GM20431 (cell line): ENCODE results near the gene ATF7.
"Not testable (repeated sequence)": the region's sequence is repeated elsewhere in the genome, so short reads cannot be mapped to it uniquely, and the experiment has no call there.

ENCODE experiments used
- in situ Hi-C: fragments of 300-500 bp; cut with MseI, MboI; formaldehyde crosslinking; loops from one replicate; pipeline ENCODE4 v1.15.0; 2020; ENCODE audit warnings: low sequenced_read_pairs; ENCODE audit not compliant: unreplicated experiment

The ATF7 gene

DNA sequence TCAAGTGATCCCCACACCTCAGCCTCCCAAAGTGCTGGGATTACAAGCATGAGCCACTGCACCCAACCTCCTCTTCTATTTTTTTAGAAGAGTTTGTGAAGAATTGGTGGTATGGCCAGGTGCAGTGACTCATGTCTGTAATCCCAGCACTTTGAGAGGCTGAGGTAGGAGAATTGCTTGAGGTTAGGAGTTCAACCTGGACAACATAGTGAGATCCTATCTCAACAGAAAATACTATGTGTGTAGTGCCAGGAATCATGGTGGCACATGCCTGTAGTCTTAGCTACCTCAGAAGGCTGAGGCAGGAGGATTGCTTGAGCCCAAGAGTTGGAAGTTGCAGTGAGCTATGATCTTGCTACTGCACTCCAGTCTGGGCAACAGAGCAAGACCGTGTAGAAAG is 5.5 kb upstream of the ATF7 start:
- in situ Hi-C loops, result no loop called here

DNA sequence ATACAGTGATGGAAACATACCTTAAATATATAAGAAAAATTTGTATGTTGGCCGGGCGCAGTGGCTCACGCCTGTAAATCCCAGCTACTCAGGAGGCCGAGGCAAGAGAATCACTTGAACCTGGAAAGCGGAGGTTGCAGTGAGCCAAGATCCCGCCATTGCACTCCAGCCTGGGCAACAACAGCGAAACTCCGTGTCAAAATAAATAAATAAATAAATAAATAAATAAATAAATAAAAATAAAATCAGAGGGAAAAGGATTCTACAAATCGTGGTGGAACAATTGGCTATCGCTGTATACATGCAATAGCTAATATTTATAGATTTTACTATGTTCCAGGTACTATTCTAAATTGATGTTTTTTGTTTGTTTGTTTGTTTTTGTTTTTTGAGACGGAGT is 1.7 kb upstream of the ATF7 start:
- in situ Hi-C loops, result no loop called here

DNA sequence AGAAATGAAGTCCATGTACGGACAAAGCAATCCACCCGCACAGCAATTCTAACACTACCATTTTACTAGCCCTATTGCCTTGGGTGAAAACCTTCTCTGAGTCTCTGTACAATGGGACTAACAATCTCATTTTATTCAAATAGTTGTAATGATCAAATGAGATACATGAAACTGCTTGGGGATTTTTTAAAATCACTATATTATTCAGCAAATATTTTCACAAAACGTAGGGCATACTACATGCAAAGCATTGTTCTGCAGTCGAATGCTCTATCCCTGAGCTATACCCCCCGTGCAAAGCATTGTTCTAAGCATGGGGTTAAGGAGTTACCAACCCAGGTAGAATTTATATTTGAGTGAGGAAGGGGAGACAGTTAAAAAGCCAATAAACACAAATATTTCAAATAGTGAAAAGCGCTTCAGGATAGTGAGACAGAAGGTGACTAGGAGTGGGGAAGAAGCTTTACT is 554 bp upstream of the ATF7 start:
- in situ Hi-C loops, result no loop called here

DNA sequence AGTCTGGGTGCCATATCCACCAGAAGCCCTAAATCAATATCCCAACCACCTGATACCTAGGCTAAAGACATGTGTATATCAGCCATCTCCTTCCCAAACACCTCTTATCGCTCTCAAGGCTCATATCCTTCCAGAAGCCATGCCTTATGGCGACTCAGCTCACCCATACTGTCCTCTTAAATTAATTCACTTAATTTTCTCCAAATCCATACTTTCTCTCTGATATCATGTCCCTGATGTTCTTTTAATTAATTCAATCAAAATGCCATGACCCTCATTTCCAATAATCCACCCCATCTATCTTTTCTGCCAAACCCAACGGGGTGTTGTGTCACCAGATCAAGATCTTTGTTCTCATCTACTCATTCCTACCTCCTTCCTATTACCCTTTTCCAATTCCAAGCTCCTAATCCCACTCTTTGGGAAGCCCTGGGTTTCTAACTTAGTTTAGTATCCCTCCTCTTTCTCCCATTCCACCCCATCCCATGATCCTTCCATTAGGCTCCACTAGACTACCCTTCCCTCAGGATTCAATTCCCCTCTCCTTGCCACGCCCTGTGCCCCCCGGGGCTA is 723 bp downstream of the ATF7 start:
- in situ Hi-C loops, result no loop called here

DNA sequence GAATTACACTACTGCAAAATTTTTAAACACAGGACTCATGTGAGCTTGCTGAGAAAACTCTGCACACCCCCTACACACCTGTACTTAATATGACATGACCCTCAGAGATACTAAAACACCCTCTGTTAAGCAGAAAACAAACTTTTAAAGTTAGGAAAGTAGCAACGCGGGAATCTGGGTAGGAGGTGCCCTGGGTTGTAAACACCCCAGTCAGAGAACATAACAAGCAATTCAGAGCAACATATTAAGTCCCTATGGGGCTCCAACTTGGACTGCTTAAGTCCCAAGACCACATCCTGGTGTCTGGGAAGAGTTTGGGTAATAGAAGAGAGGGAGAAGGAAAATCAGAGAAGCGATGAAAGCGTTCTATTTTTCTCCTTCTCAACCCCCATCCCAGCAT is 1.2 kb downstream of the ATF7 start:
- in situ Hi-C loops, result no loop called here

DNA sequence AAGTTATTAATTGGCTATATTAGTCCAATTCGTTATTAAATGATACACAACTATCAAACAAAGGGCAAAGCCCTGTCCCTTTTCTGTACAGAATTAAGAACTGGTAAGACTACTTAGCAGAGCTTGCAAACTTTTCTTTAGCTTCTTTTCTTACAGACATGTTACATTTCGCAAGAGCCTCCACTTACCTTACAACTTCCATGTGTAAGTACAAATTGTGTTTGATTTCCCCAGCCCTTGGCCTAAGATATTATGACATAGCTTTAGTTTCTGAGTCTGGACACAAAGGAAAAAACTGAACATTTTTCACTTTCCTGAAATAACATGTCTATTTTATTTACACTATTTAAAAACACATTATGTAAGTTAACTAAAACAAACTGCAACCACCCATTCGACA is 1.7 kb downstream of the ATF7 start:
- in situ Hi-C loops, result no loop called here

DNA sequence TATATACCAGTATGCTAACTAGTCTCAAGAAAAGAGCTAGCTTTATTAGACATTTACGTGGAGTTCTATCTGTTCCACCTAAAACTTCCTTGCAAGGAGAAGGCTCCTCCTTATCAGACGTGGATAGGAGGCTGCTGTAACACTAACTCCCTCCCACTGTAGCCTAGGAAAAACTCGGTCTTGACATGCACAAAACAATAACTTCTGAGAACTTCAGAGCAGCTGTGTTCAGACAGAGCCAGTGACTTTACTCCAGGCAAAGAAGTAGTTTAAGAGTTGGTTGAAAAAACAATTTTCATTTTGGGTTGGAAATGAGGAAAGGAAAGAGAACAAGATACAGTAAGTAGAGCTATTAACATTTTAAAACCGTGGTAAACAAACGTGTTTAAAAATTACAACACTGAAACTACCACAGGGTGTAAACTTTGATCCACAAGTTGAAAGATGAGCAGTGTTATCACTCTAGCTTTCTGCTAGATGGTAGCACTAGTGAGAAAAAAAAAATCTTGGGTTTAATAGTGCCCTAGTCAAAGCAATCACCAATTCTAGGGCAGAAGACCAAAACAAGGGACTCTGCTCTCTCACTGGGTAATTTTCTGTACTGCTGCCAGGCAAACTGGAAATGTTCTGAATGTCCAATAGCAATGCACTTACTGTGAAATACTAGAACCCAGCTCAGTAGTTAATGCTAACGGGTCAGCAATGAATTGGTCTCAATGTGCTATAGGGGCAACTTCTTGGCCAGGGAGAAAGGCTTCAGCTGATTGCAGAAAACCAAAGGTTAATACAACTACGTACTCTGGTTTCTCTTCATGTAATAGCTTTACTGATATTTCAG is 2.4 kb downstream of the ATF7 start:
- in situ Hi-C loops, result no loop called here

DNA sequence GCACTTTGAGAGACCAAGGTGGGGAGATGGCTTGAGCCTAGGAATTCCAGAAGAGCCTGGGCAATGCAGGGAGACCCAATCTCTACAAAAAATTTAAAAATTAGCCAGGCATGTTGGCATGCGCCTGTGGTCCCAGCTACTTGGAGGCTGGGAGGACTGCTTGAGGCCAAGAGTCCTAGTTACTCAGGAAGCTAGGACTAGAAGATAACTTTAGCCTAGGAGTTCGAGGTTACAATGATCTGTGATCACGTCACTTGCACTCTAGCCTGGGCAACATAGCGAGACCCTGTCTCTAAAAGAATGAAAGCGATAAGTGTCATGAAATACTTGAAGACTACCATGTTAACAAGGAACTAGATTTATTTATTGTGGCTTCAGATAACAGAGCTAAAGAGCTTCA is 3.5 kb downstream of the ATF7 start:
- in situ Hi-C loops, result no loop called here

DNA sequence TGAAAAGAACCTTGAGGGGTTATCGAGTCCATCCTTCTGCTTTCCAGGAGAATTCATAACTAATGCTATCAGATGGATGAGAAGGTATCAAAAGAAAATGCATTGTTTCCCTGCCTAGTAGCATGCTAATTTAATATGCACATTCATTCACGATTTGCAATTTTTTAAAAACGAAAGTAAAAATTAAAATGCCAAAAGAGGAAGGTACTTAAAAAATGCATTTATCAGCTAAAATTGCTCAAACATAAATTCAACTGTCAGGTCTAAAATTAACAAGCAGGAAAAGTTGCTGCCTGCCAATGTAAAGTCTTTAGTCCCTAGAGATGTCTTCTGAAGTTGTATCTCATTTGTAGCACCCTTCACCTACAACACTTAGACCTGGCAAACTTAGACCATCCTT is 7.9 kb downstream of the ATF7 start:
- in situ Hi-C loops, result no loop called here

DNA sequence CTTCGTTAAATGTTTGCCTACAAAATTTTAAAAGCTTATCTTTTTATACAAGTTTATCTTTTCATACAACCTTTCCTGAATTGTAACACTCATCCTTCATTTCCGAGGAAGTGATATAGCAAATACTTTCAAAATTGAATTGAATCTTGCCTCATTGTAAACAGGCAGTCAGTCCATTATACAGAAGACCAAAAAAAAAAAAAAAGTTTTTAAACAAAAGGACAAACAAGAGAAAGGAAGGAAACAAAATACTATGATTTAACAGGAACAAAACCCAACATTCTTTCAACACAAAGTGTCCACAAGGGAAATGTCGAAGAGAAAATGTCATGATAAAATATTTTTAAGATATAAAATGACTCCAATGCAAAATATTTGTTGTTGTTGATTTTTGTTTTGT is 8.5 kb downstream of the ATF7 start:
- in situ Hi-C loops, result no loop called here

DNA sequence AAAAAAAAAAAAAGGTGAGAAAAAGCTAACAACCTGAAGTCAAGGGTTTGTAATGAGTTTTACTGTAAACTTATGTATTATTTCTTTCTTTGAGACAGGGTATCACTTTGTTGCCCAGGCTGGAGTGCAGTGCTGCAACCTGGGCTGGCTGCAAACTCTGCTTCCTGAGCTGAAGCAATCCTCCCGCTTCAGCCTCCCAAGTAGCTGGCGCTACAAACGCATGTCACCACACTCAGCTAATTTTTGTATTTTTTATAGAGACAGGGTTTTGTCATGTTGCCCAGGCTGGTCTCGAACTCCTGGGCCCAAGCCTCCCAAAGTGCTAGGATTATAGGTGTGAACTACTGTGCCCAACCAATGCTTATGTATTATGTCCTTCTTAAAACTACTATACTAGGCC is 9.2 kb downstream of the ATF7 start:
- in situ Hi-C loops, result no loop called here

DNA sequence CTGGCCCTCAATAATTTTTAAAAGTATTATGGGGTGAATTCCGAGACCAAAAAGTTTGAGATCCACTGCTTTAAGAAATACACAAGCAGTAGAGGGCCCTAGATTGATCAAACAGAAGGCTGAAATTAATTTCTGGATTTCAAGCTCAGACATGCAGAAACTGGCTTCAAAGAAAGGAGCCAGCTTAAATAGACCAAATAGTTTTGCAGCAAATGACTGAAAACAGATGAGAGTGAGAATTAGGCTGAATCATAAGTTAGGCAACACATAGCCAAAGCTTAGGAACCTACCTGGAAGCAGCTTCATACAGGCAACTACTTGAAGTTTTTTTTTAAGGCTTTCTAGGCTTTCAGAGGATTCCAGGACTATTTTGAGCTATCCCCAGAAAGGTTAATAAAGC is 12.4 kb downstream of the ATF7 start:
- in situ Hi-C loops, result no loop called here

DNA sequence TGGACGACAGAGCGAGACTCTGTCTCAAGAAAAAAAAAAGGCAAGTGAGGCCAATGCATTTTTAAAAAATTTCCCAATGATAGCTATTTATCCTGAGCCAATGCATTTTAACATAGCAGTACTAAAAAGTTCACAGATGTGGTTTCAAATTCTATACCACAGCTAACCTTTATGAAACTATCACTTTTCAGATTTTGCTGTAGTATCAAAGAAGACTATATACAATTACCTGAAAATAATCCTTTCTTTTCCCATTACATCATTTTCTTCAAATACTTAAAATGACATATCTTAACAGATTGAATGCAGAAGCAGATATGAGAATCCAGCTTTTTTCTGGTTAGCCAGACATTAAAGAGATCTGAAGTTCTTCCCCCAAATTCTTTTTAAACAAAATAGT is 13.2 kb downstream of the ATF7 start:
- in situ Hi-C loops, result no loop called here

DNA sequence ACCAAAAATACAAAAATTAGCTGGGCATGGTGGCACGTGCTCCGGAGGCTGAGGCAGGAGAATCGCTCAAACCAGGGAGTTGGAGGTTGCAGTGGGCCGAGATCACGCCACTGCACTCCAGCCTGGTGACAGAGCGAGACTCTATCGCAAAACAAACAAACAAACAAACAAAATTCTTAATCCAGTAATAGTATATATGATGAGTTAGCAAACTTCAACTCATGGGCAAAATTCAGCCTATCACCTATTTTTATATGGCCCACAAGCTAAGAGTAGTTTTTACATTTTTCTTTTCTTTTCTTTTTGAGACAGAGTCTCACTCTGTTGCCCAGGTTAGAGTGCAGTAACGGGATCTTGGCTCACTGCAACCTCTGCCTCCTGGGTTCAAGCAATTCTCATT is 14.9 kb downstream of the ATF7 start:
- in situ Hi-C loops, result no loop called here

DNA sequence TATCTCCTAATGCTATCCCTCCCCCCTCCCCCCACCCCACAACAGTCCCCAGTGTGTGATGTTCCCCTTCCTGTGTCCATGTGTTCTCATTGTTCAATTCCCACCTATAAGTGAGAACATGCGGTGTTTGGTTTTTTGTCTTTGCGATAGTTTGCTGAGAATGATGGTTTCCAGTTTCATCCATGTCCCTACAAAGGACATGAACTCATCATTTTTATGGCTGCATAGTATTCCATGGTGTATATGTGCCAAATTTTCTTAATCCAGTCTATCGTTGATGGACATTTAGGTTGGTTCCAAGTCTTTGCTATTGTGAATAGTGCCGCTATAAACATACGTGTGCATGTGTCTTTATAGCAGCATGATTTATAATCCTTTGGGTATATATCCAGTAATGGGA is 19.5 kb downstream of the ATF7 start:
- in situ Hi-C loops, result not testable (repeated sequence)

DNA sequence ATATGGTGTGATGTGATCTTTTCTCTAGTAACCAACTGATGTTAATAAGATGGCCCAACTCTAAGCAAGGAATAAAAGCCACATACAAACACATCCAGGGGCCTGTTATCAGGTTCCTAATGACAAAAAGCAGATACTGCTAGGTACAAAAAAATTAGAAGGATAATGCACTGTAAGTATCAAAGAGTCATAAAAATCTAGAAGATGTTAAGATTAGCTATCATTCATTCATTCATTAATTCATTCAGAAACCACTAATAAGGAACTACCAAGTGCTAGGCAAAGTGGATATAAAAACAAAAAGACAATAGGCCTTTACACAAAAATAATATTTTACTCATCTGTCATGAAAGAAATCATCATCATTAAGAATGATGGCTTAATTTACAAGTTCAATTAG is 21.6 kb downstream of the ATF7 start:
- in situ Hi-C loops, result no loop called here

DNA sequence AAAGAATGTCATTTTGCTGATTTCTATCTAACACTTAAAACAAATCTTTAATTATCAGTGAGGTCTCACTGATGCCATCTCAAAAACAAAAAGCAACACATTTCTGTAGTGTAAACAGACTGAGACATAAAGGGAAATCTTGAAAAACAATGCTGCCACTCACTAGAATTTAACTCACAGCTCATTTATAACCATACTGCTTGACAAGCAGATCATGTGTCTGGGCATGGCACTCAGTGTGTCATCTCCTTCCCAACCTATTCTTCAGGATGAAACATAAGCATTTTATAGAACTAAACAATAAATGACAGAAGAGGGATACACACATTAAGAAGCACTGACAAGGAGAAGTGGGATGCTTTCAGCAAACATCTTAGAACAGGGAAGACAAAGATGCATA is 22.4 kb downstream of the ATF7 start:
- in situ Hi-C loops, result no loop called here

DNA sequence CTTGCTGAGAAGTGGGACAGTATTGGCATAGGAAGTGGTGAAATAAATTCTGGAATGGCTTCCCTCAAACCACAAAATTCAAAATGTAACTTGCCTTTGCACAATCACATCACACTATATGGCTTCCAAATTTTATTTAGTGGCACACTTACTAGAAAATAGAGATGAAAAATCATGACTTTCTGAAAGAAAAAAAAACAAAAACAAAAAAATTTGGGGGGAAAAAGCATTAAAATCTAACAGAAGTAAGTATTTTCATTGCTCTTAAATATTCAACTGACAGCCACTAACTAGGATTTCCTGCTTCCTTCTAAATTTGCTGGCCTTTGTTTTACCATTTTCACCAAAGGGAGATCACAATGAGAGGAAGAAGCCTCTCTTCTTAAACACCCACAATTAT is 23.0 kb downstream of the ATF7 start:
- in situ Hi-C loops, result no loop called here

DNA sequence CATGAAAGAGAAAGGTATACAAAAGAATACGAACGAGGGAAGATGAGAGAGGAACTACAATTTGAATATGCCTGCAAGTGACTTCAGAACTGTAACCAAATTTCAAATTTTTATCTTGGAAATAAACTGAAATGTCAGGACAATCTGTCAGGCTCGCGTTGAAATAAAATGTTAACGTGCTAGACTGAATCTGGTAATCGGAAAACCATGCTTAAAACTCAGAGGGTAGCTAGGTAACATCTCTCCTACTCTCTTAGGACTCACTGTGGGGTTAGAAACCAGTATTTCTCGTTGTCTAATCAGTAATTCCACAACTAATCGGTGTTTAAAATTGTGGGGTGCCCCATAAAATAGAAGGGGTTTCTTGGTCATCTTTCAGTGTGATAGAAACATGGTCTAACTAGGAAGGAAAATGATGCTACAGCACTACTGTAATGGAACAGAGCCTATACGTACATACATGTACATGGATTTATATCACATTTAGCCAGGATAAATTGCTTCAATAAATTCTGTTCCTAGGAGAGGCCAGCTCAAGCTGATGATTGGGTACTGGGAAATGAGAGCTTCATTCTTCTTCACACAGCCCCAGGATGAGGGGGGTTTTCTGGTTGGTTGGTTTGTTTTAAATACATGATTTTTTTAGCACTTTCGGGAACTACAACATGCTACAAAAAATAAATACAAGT is 23.9 kb downstream of the ATF7 start:
- in situ Hi-C loops, result no loop called here

DNA sequence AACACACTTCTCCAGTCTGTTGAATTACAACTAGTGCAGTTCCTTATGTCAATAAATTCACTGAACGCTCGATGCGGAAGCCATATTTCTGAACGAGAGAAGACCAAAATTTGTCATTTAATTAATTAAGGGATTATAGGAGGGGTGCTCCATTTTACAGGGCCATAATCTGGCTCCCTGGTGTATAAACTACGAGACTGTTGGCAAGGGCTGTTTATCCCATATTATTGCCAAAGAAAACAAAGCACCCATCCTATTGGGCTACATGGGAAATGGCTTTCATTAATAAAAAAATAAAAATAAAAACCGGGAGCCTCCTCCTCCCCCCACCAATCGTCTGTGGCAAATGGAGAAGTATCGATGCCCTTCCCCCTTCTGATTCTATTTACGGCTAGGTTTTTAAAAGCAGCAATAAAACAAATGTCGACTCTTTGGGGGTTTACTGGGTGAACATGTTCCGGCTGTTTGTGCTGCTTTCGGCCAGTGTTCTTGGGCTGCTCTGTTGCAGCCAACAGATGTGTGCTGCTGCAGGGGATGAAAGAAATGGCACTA is 24.8 kb downstream of the ATF7 start:
- in situ Hi-C loops, result no loop called here
